Measurements from ENCODE around the gene RYR2.
"Not testable (repeated sequence)": the region's sequence is repeated elsewhere in the genome, so short reads cannot be mapped to it uniquely, and the experiment has no call there.

The RYR2 gene

DNA sequence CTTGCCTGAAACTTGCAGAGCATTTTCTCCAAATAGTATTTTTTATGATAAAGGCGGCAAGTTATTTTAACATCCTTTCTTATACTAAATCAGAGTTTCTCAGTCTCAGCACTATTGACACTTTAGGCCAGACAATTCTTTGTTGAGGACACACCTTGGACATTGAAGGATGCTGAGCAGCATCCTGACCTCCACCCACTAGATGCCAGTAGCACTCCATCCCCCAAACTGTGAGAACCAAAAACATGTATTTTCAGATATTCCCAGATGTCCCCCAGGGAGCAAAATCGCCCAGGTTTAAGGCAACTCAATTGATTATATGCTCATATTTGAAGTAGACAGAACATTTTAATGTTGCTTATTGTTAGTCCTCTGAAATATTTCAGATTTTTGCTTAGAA is 549.4 kb downstream of the RYR2 start:
- Histone ChIP-seq H3K27ac (ENCODE audit: low read depth, low read length, poor library complexity, severe bottlenecking) (no peak overlapping the region), H3K79me2 (ENCODE audit: insufficient read depth, low read length) (no peaks in the 10 kb centered on the region), H3K9me2 (ENCODE audit: low read depth, low read length) (no peaks in the 10 kb centered on the region), H3K4me1 (ENCODE audit: insufficient read depth, low read length, severe bottlenecking) (no peaks in the 10 kb centered on the region), H3F3A (ENCODE audit: insufficient read depth, low read length) (no peaks in the 10 kb centered on the region), H3K4me2 (ENCODE audit: low read length) (no peak overlapping the region), H4K20me1 (ENCODE audit: insufficient read depth, low read length) (no peaks in the 10 kb centered on the region), H3K27me3 (ENCODE audit: insufficient read depth, low read length) (no peaks in the 10 kb centered on the region), H2AFZ (ENCODE audit: low read length) (no peak overlapping the region), H3K9me3 (ENCODE audit: low read length) (no peaks in the 10 kb centered on the region), H3K9ac (ENCODE audit: low read length) (no peak overlapping the region), H3K36me3 (ENCODE audit: insufficient read depth, low read length) (no peaks in the 10 kb centered on the region), H3K4me3 (ENCODE audit: low read depth, low read length, poor library complexity, severe bottlenecking) (no peak overlapping the region)
- no peak for TF ChIP-seq EZH2 (IDR thresholded peaks at IDR 0.05; ENCODE audit: borderline replicate concordance, low read length)
- TF ChIP-seq, protein P1, sequence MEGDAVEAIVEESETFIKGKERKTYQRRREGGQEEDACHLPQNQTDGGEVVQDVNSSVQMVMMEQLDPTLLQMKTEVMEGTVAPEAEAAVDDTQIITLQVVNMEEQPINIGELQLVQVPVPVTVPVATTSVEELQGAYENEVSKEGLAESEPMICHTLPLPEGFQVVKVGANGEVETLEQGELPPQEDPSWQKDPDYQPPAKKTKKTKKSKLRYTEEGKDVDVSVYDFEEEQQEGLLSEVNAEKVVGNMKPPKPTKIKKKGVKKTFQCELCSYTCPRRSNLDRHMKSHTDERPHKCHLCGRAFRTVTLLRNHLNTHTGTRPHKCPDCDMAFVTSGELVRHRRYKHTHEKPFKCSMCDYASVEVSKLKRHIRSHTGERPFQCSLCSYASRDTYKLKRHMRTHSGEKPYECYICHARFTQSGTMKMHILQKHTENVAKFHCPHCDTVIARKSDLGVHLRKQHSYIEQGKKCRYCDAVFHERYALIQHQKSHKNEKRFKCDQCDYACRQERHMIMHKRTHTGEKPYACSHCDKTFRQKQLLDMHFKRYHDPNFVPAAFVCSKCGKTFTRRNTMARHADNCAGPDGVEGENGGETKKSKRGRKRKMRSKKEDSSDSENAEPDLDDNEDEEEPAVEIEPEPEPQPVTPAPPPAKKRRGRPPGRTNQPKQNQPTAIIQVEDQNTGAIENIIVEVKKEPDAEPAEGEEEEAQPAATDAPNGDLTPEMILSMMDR (IDR thresholded peaks at IDR 0.05; ENCODE audit: low read length), result no peak

DNA sequence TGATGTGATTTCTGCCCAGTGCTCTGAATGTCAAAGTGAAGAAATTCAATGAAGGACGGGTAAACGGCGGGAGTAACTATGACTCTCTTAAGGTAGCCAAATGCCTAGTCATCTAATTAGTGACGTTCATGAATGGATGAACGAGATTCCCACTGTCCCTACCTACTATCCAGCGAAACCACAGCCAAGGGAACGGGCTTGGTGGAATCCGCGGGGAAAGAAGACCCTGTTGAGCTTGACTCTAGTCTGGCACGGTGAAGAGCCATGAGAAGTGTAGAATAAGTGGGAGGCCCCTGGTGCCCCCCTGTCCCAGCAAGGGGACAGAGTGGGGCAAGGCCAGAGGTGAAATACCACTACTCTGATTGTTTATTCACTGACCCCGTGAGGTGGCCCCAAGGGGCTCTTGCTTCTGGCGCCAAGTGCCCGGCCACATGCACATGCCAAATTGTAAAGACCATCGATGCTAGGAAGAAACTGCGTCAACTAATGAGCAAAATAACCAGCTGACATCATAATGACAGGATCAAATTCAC is 561.1 kb downstream of the RYR2 start:
- H3K9me2 ChIP-seq (ENCODE audit: low read depth, low read length); H3K27me3 ChIP-seq (ENCODE audit: insufficient read depth, low read length); H3F3A ChIP-seq (ENCODE audit: insufficient read depth, low read length); H3K36me3 ChIP-seq (ENCODE audit: insufficient read depth, low read length); H3K9ac ChIP-seq (ENCODE audit: low read length); H3K4me2 ChIP-seq (ENCODE audit: low read length); H3K27ac ChIP-seq (ENCODE audit: low read depth, low read length, poor library complexity, severe bottlenecking); H3K4me3 ChIP-seq (ENCODE audit: low read depth, low read length, poor library complexity, severe bottlenecking); H3K79me2 ChIP-seq (ENCODE audit: insufficient read depth, low read length); H4K20me1 ChIP-seq (ENCODE audit: insufficient read depth, low read length); H3K9me3 ChIP-seq (ENCODE audit: low read length); H3K4me1 ChIP-seq (ENCODE audit: insufficient read depth, low read length, severe bottlenecking); H2AFZ ChIP-seq (ENCODE audit: low read length): not testable (repeated sequence)

DNA sequence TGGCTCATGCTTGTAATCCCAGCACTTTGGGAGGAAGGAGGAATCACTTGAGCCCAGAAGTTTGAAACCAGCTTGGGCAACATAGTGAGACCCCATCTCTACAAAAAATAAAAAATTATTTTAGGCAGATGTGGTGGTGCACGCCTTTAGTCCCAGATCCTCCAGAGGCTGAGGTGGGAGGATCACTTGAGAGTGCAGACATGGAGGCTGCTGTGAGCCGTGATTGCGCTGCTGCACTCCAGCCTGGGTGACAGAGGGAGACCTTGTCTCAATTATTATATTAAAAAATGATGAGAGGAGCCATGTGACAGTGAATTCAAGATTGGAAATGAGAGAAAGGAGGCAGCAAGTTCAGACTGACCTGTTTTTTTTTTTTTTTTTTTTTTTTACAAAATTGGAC is 566.4 kb downstream of the RYR2 start:
- Histone ChIP-seq H3F3A (ENCODE audit: insufficient read depth, low read length) (no peaks in the 10 kb centered on the region), H3K36me3 (ENCODE audit: insufficient read depth, low read length) (no peaks in the 10 kb centered on the region), H3K4me1 (ENCODE audit: insufficient read depth, low read length, severe bottlenecking) (no peaks in the 10 kb centered on the region), H3K27ac (ENCODE audit: low read depth, low read length, poor library complexity, severe bottlenecking) (no peak overlapping the region), H3K9ac (ENCODE audit: low read length) (no peak overlapping the region), H4K20me1 (ENCODE audit: insufficient read depth, low read length) (no peaks in the 10 kb centered on the region), H3K27me3 (ENCODE audit: insufficient read depth, low read length) (no peaks in the 10 kb centered on the region), H2AFZ (ENCODE audit: low read length) (no peak overlapping the region), H3K79me2 (ENCODE audit: insufficient read depth, low read length) (no peaks in the 10 kb centered on the region), H3K9me3 (ENCODE audit: low read length) (no peaks in the 10 kb centered on the region), H3K4me2 (ENCODE audit: low read length) (no peak overlapping the region), H3K9me2 (ENCODE audit: low read depth, low read length) (no peaks in the 10 kb centered on the region), H3K4me3 (ENCODE audit: low read depth, low read length, poor library complexity, severe bottlenecking) (no peak overlapping the region)
- no peak for TF ChIP-seq EZH2 (IDR thresholded peaks at IDR 0.05; ENCODE audit: borderline replicate concordance, low read length)
- TF ChIP-seq, protein P1 (IDR thresholded peaks at IDR 0.05; ENCODE audit: low read length), result no peak

DNA sequence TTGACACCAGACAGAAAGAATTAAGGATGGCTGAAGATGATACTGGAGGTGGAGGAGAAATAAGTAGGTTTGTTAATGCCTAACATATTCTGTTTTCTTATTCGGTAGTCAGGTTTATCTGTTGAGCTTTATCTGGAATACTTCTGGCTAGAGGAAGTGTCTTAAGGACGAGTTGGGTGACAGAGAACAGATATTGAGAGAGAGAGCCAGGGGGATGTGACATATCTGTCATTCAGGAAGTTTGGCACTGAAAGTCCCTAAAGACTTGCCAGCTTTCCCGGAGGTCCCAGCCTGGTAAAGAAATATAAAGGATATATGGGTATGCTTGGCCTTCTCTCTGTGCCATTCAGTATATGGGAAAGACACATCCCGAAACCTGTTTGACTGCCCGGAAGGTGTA is 568.2 kb downstream of the RYR2 start:
- Histone ChIP-seq H3K4me2 (ENCODE audit: low read length) (no peak overlapping the region), H3K4me3 (ENCODE audit: low read depth, low read length, poor library complexity, severe bottlenecking) (no peak overlapping the region), H3K79me2 (ENCODE audit: insufficient read depth, low read length) (no peaks in the 10 kb centered on the region), H3K36me3 (ENCODE audit: insufficient read depth, low read length) (no peaks in the 10 kb centered on the region), H3K27me3 (ENCODE audit: insufficient read depth, low read length) (no peaks in the 10 kb centered on the region), H3K9ac (ENCODE audit: low read length) (no peak overlapping the region), H3F3A (ENCODE audit: insufficient read depth, low read length) (no peaks in the 10 kb centered on the region), H3K9me2 (ENCODE audit: low read depth, low read length) (no peaks in the 10 kb centered on the region), H4K20me1 (ENCODE audit: insufficient read depth, low read length) (no peaks in the 10 kb centered on the region), H3K9me3 (ENCODE audit: low read length) (no peaks in the 10 kb centered on the region), H3K27ac (ENCODE audit: low read depth, low read length, poor library complexity, severe bottlenecking) (no peak overlapping the region), H2AFZ (ENCODE audit: low read length) (no peak overlapping the region), H3K4me1 (ENCODE audit: insufficient read depth, low read length, severe bottlenecking) (no peaks in the 10 kb centered on the region)
- TF ChIP-seq, protein P1 (IDR thresholded peaks at IDR 0.05; ENCODE audit: low read length), result no peak
- no peak for TF ChIP-seq EZH2 (IDR thresholded peaks at IDR 0.05; ENCODE audit: borderline replicate concordance, low read length)
